Measurements from ENCODE around the gene GLB1L3.
"Not testable (repeated sequence)": the region's sequence is repeated elsewhere in the genome, so short reads cannot be mapped to it uniquely, and the experiment has no call there.

The GLB1L3 gene

GRCh38 chr11:134317103-134317502 is 40.9 kb downstream of the GLB1L3 start:
- no peak for DNase-seq

- not testable (repeated sequence) for DNase-seq
These were observed 45.2 kb downstream of the GLB1L3 start for GRCh38 chr11:134321373-134321772.

GRCh38 chr11:134322553-134322952 is 46.4 kb downstream of the GLB1L3 start:
- no peak for DNase-seq

GRCh38 chr11:134328433-134328832 is 52.3 kb downstream of the GLB1L3 start:
- no peak for DNase-seq

- no peak for DNase-seq
These were observed 54.6 kb downstream of the GLB1L3 start for GRCh38 chr11:134330611-134331353.

GRCh38 chr11:134331354-134332188 is 55.4 kb downstream of the GLB1L3 start, which contains the start of gene GLB1L2:
GLB1L2 (plus strand) TSS chr11:134331988; CDS start chr11:134332062, 74 bp downstream.
- no peak for DNase-seq

- DNase-seq, result no peak
These were observed 56.0 kb downstream of the GLB1L3 start for GRCh38 chr11:134332189-134332631.

- no peak for DNase-seq
These were observed 56.6 kb downstream of the GLB1L3 start for GRCh38 chr11:134332782-134333181.

- DNase-seq, result no peak
These were observed 57.1 kb downstream of the GLB1L3 start for GRCh38 chr11:134333312-134333711.

- DNase-seq, result no peak
These were observed 57.8 kb downstream of the GLB1L3 start for GRCh38 chr11:134333946-134334345.

- DNase-seq, result no peak
These were observed 58.8 kb downstream of the GLB1L3 start for GRCh38 chr11:134334796-134335571.

GRCh38 chr11:134337051-134337450 is 60.9 kb downstream of the GLB1L3 start:
- DNase-seq, result no peak

GRCh38 chr11:134338068-134338467 is 61.9 kb downstream of the GLB1L3 start:
- no peak for DNase-seq

GRCh38 chr11:134338654-134339053 is 62.5 kb downstream of the GLB1L3 start:
- DNase-seq, result no peak

- no peak for DNase-seq
These were observed 63.6 kb downstream of the GLB1L3 start for GRCh38 chr11:134339756-134340155.

- DNase-seq, result no peak
These were observed 64.3 kb downstream of the GLB1L3 start for GRCh38 chr11:134340354-134340964.

GRCh38 chr11:134341805-134342571 is 65.8 kb downstream of the GLB1L3 start:
- DNase-seq, result no peak

- DNase-seq, result no peak
These were observed 66.6 kb downstream of the GLB1L3 start for GRCh38 chr11:134342572-134343340.

- no peak for DNase-seq
These were observed 67.5 kb downstream of the GLB1L3 start for GRCh38 chr11:134343646-134344045.

- not testable (repeated sequence) for DNase-seq
These were observed 68.5 kb downstream of the GLB1L3 start for GRCh38 chr11:134344497-134345236.

- no peak for DNase-seq
These were observed 69.0 kb downstream of the GLB1L3 start for GRCh38 chr11:134345237-134345550.
